OCI-LY1 (cell line): ENCODE results near the gene PGM2L1.

Experiments used
- H2AFZ ChIP-seq: fragments of 200-600 bp; sonication (generic), shearing (Covaris generic); 2 replicates; pipeline ENCODE4 v1.6.0; 2014; ENCODE audit warnings: antibody characterized with exemption, mild to moderate bottlenecking, low read length
- H3F3A ChIP-seq: fragments of 200-600 bp; sonication (generic), shearing (Covaris generic); 2 replicates; pipeline ENCODE4 v1.6.0; 2014; ENCODE audit warnings: mild to moderate bottlenecking, antibody characterized with exemption, low read length, moderate library complexity; ENCODE audit not compliant: insufficient read depth
- H3K27ac ChIP-seq: fragments of 200-600 bp; sonication (generic); 2 replicates; pipeline ENCODE4 v1.5.1; 2014; ENCODE audit warnings: low read length, mixed run types, mild to moderate bottlenecking, low read depth; ENCODE audit not compliant: poor library complexity, severe bottlenecking
- H3K27me3 ChIP-seq: fragments of 200-600 bp; sonication (generic); 2 replicates; pipeline ENCODE4 v1.6.0; 2014; ENCODE audit warnings: antibody characterized with exemption, mild to moderate bottlenecking, low read length, moderate library complexity; ENCODE audit not compliant: insufficient read depth
- H3K36me3 ChIP-seq: fragments of 200-600 bp; sonication (generic); 2 replicates; pipeline ENCODE4 v1.6.1; 2014; ENCODE audit warnings: mild to moderate bottlenecking, antibody characterized with exemption, low read length, moderate library complexity, mixed read lengths; ENCODE audit not compliant: insufficient read depth
- H3K4me1 ChIP-seq: fragments of 200-600 bp; sonication (generic); 2 replicates; pipeline ENCODE4 v1.5.1; 2014; ENCODE audit warnings: mild to moderate bottlenecking, low read length, moderate library complexity; ENCODE audit not compliant: insufficient read depth, severe bottlenecking
- H3K4me2 ChIP-seq: fragments of 200-600 bp; sonication (generic), shearing (Covaris generic); 2 replicates; pipeline ENCODE4 v1.6.1; 2014; ENCODE audit warnings: low read length
- H3K4me3 ChIP-seq: fragments of 200-600 bp; sonication (generic); 2 replicates; pipeline ENCODE4 v1.5.1; 2014; ENCODE audit warnings: low read length, low read depth, mild to moderate bottlenecking, mixed read lengths; ENCODE audit not compliant: poor library complexity, severe bottlenecking
- H3K79me2 ChIP-seq: fragments of 200-600 bp; shearing (Covaris generic); 2 replicates; pipeline ENCODE4 v1.6.1; 2016; ENCODE audit warnings: mixed run types, low read length, mixed read lengths; ENCODE audit not compliant: insufficient read depth
- H3K9ac ChIP-seq: fragments of 200-600 bp; sonication (generic), shearing (Covaris generic); 2 replicates; pipeline ENCODE4 v1.6.1; 2014; ENCODE audit warnings: mild to moderate bottlenecking, low read length, mixed read lengths
- H3K9me2 ChIP-seq: fragments of 200-600 bp; sonication (generic), shearing (Covaris generic); 2 replicates; pipeline ENCODE4 v1.6.1; 2014; ENCODE audit warnings: low read depth, mild to moderate bottlenecking, low read length, mixed read lengths
- H3K9me3 ChIP-seq: fragments of 200-600 bp; shearing (Covaris generic); 2 replicates; pipeline ENCODE4 v1.6.1; 2014; ENCODE audit warnings: low read length, mixed read lengths
- H4K20me1 ChIP-seq: fragments of 200-600 bp; sonication (generic), shearing (Covaris generic); 2 replicates; pipeline ENCODE4 v1.6.0; 2016; ENCODE audit warnings: mild to moderate bottlenecking, low read length; ENCODE audit not compliant: insufficient read depth
- EZH2 ChIP-seq: fragments of 200-600 bp; sonication (generic), shearing (Covaris generic); IDR thresholded peaks from 2 replicates; pipeline ENCODE4 v1.8.0; 2017; ENCODE audit warnings: borderline replicate concordance, mixed run types, mild to moderate bottlenecking, antibody characterized with exemption, low read length, moderate library complexity, mixed read lengths
- TF ChIP-seq, protein P1 (sequence below): fragments of 200-600 bp; sonication (generic), shearing (Covaris generic); IDR thresholded peaks from 2 replicates; pipeline ENCODE4 v1.5.1; 2017; ENCODE audit warnings: mild to moderate bottlenecking, antibody characterized with exemption, low read length, moderate library complexity, mixed read lengths

PGM2L1 gene

DNA sequence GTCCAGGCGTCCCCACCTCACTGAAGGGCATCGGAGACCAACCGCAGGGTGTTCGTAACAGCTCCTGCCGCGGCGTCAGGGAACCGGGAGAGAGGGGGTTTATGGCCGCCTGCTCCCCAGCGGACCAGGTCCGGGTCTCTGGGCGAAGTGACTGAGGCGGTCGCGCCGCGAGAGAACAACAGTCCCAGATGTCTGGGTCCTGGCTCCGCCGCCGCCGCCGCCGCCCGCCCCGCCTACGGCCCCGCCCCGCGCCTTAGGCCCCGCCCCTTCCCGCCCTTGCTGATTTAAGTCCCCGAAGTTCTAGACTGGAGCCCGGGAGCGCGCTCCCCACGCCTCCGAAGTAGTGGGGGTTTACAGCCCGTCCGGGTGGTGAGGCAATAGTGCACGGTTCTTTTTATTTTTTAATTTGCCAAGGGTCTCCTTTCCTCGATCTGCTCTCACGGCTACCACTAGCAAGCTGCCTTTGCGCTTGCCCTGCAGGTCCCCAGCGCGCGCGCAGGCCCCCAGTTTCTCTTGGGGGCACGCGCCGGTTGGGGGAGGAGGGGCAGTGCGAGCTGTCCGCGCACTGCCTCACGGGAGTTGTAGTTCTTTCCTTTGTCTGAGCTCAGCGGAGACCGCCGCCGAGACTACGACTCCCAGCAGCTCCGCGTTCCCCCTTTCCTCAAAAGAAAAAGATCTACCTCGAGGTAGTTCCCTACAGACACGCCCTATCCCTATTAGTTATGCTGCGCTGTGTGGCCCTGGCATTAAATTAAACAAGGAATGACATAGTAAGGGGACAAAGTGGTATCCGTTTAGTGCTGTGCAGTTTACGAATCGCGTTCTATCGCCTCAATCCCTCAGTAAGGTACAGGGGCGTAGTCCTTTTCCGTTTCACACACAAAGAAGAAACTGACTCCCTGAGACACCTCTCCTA lies at the start of gene PGM2L1:
TSS of gene PGM2L1 (minus strand) at position 190 of the 916 bp plus-strand sequence. CDS start 272 bp downstream, outside the sequence.
- no peaks in the 10 kb centered on the region for H3K9me2 ChIP-seq
- H3K9ac ChIP-seq = peak within 1 kb of the TSS; percentile 61
- H3K27me3 ChIP-seq = no peaks in the 10 kb centered on the region
- no peaks in the 10 kb centered on the region for H3K79me2 ChIP-seq
- peak within 1 kb of the TSS; percentile 74 for H3K4me3 ChIP-seq
- no peaks in the 10 kb centered on the region for H3K36me3 ChIP-seq
- H3K9me3 ChIP-seq = no peaks in the 10 kb centered on the region
- no peaks in the 10 kb centered on the region for H4K20me1 ChIP-seq
- H2AFZ ChIP-seq = peak within 1 kb of the TSS; percentile 32
- no peaks in the 10 kb centered on the region for H3F3A ChIP-seq
- H3K4me2 ChIP-seq = peak within 1 kb of the TSS; percentile 94
- peaks cover 10% of the 10 kb centered on the region for H3K4me1 ChIP-seq
- TF ChIP-seq, protein P1, sequence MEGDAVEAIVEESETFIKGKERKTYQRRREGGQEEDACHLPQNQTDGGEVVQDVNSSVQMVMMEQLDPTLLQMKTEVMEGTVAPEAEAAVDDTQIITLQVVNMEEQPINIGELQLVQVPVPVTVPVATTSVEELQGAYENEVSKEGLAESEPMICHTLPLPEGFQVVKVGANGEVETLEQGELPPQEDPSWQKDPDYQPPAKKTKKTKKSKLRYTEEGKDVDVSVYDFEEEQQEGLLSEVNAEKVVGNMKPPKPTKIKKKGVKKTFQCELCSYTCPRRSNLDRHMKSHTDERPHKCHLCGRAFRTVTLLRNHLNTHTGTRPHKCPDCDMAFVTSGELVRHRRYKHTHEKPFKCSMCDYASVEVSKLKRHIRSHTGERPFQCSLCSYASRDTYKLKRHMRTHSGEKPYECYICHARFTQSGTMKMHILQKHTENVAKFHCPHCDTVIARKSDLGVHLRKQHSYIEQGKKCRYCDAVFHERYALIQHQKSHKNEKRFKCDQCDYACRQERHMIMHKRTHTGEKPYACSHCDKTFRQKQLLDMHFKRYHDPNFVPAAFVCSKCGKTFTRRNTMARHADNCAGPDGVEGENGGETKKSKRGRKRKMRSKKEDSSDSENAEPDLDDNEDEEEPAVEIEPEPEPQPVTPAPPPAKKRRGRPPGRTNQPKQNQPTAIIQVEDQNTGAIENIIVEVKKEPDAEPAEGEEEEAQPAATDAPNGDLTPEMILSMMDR = no peak
- no peak for TF ChIP-seq EZH2
- H3K27ac ChIP-seq = no peak within 1 kb of the TSS

- H3K36me3 ChIP-seq = no peaks in the 10 kb centered on the region
- 0 out of 2 replicates have a peak, but pooled peaks cover 11% of the 10 kb centered on the region for H3K27me3 ChIP-seq
- TF ChIP-seq, protein P1 = no peak
- H3K9ac ChIP-seq = no peak overlapping the region
- no peaks in the 10 kb centered on the region for H3K9me2 ChIP-seq
- H2AFZ ChIP-seq = no peak overlapping the region
- no peaks in the 10 kb centered on the region for H3K9me3 ChIP-seq
- no peaks in the 10 kb centered on the region for H4K20me1 ChIP-seq
- H3K4me2 ChIP-seq = no peak overlapping the region
- no peak overlapping the region for H3K4me3 ChIP-seq
- H3F3A ChIP-seq = no peaks in the 10 kb centered on the region
- H3K4me1 ChIP-seq = no peaks in the 10 kb centered on the region
- H3K27ac ChIP-seq = no peak overlapping the region
- no peaks in the 10 kb centered on the region for H3K79me2 ChIP-seq
Measured at GRCh38 chr11:74447720-74448119, 49.5 kb upstream of the PGM2L1 start.

- Histone ChIP-seq H3K4me1 (no peaks in the 10 kb centered on the region), H3K4me2 (no peak overlapping the region), H4K20me1 (no peaks in the 10 kb centered on the region), H3K27ac (no peak overlapping the region), H3F3A (no peaks in the 10 kb centered on the region), H3K4me3 (no peak overlapping the region), H3K27me3 (0 out of 2 replicates have a peak, but pooled peaks cover 11% of the 10 kb centered on the region), H2AFZ (no peak overlapping the region), H3K9me3 (no peaks in the 10 kb centered on the region), H3K9me2 (no peaks in the 10 kb centered on the region), H3K36me3 (no peaks in the 10 kb centered on the region), H3K9ac (no peak overlapping the region), H3K79me2 (no peaks in the 10 kb centered on the region)
- TF ChIP-seq, protein P1 = no peak
- no peak for TF ChIP-seq EZH2
Measured at GRCh38 chr11:74446532-74446938, 48.3 kb upstream of the PGM2L1 start.
